Thyroid gland (tissue), 4 donors: ENCODE results near the gene WWC1. TPM values are rescaled to one million over a fixed set of nuclear protein-coding genes. Genes with fewer than 3 reads are reported as not detected.

ENCODE experiments used
- DNase-seq, 2 donors: peaks; one replicate each; pipeline ENCODE4 v3.0.0-alpha.2; 2019
- H3K27ac ChIP-seq, 3 donors: fragments of 200-600 bp; sonication (generic); 1 replicate in 2 of 3; 2 replicates in 1 of 3; pipeline ENCODE4 v1.5.1; 2016 to 2019; ENCODE audit warnings: mild to moderate bottlenecking in 1 of 3, moderate library complexity in 1 of 3
- H3K27me3 ChIP-seq: fragments of 200-600 bp; sonication (generic); one replicate; pipeline ENCODE4 v1.5.1; 2019
- H3K36me3 ChIP-seq, 2 donors: fragments of 200-600 bp; sonication (generic); one replicate each; pipeline ENCODE4 v1.5.1; 2016 to 2019
- H3K4me1 ChIP-seq, 2 donors: fragments of 200-600 bp; sonication (generic); one replicate each; pipeline ENCODE4 v1.5.1; 2017 to 2019
- H3K4me3 ChIP-seq, 3 donors: fragments of 200-600 bp; sonication (generic); replicated peaks in 1 of 3; 1 replicate in 2 of 3; 2 replicates in 1 of 3; pipeline ENCODE4 v1.5.1; 2016; ENCODE audit warnings: mild to moderate bottlenecking in 1 of 3
- H3K9me3 ChIP-seq: fragments of 200-600 bp; sonication (generic); one replicate; pipeline ENCODE4 v1.5.1; 2017
- POLR2A ChIP-seq, 2 donors: fragments of 450-650 bp; IDR thresholded peaks; one replicate each; pipeline ENCODE4 v1.6.1; 2017; ENCODE audit warnings: antibody characterized with exemption in 2 of 2, mild to moderate bottlenecking in 2 of 2, moderate library complexity in 1 of 2
- WGBS, 2 donors: methylation state at CpG; one replicate each; pipeline ENCODE4 v1.1.5; 2017; 5-methylcytosine and 5-hydroxymethylcytosine counted together
- intact Hi-C: fragments of 100-400 bp; cut with DNase I; formaldehyde crosslinking; loops from one replicate; pipeline ENCODE4 v1.15.1; 2023
- total RNA-seq, 4 donors: library from RNA; depleted of rRNA; stranded (reverse); fragments of >200 nt; gene quantifications; one replicate each; pipeline ENCODE4 v1.2.3, GENCODE V29; 2016
- TF ChIP-seq, protein P1 (sequence below), 6 experiments: fragments of 200-600 bp in 3 of 6; fragments of 450-650 bp in 3 of 6; sonication (generic) in 3 of 6; IDR thresholded peaks; one replicate each; pipeline ENCODE4 v1.5.1; 2016 to 2019; ENCODE audit warnings: antibody characterized with exemption in 6 of 6, mild to moderate bottlenecking in 2 of 6, inconsistent platforms in 1 of 6, moderate library complexity in 1 of 6

WWC1 gene
- total RNA-seq, 4 donors from 2014 or later: 38.7 to 80.1 (median 54.0) TPM

DNA sequence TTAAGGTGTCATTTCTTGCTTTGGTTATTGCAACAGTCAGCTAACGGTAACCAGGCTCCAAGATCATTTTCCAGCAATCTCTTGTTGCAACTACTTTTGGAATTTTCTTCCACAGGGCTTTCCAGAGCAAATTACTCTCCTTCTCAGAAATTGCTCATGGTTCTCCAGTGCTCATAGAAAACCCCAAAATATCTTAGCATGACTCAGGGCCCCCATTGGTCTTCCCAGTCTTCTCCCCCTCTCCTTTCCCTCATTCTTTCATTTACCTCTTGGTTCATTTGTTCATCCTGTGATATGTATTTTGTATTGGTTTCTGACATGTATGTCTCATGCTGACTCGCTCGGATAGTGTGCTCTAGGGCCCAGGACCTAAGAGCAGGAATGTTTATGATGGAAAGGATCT, 35.6 kb downstream of the WWC1 start:
- peaks cover 14 to 20% of the 10 kb centered on the region in 2 donors for H3K4me1 ChIP-seq
- intact Hi-C loops: no loop called here
- TF ChIP-seq POLR2A (IDR thresholded peaks at IDR 0.05): no peak
- TF ChIP-seq, protein P1, sequence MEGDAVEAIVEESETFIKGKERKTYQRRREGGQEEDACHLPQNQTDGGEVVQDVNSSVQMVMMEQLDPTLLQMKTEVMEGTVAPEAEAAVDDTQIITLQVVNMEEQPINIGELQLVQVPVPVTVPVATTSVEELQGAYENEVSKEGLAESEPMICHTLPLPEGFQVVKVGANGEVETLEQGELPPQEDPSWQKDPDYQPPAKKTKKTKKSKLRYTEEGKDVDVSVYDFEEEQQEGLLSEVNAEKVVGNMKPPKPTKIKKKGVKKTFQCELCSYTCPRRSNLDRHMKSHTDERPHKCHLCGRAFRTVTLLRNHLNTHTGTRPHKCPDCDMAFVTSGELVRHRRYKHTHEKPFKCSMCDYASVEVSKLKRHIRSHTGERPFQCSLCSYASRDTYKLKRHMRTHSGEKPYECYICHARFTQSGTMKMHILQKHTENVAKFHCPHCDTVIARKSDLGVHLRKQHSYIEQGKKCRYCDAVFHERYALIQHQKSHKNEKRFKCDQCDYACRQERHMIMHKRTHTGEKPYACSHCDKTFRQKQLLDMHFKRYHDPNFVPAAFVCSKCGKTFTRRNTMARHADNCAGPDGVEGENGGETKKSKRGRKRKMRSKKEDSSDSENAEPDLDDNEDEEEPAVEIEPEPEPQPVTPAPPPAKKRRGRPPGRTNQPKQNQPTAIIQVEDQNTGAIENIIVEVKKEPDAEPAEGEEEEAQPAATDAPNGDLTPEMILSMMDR (IDR thresholded peaks at IDR 0.05): no peak
- no peaks in the 10 kb centered on the region for H3K27me3 ChIP-seq
- H3K4me3 ChIP-seq: no peak overlapping the region
- H3K9me3 ChIP-seq: no peaks in the 10 kb centered on the region
- no peak for DNase-seq
- H3K27ac ChIP-seq: no peak overlapping the region
- H3K36me3 ChIP-seq: no peaks in the 10 kb centered on the region
- 88% methylated on average over 3 of the region's 3 CpGs for WGBS, 2 donors

DNA sequence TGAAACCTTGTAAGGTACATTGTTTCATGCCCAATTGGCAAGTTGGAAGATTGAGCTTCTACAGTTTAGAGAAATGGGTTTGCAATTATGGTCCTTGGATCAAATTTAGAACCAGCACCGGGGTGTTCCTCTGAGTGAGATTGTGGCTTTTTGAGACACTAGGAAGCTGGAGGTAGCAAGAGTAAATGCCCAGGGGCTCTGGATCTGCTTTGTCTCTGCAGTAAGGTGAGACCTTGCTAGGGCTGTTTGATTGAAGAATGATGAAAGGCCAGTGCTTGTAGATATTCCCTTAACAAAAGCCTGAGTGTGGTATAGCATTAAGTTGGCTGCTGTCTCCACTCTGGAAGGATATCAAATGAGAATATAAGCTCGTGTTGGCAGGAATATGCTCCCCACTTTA, 36.0 kb downstream of the WWC1 start:
- no peaks in the 10 kb centered on the region for H3K36me3 ChIP-seq
- no peak overlapping the region for H3K27ac ChIP-seq
- no peak for TF ChIP-seq POLR2A (IDR thresholded peaks at IDR 0.05)
- TF ChIP-seq, protein P1 (IDR thresholded peaks at IDR 0.05): no peak
- peaks cover 14 to 20% of the 10 kb centered on the region in 2 donors for H3K4me1 ChIP-seq
- H3K9me3 ChIP-seq: no peaks in the 10 kb centered on the region
- no peaks in the 10 kb centered on the region for H3K27me3 ChIP-seq
- intact Hi-C loops: no loop called here
- WGBS, 2 donors: 76 to 86% methylated on average over 2 of the region's 2 CpGs
- DNase-seq: no peak
- H3K4me3 ChIP-seq: no peak overlapping the region

DNA sequence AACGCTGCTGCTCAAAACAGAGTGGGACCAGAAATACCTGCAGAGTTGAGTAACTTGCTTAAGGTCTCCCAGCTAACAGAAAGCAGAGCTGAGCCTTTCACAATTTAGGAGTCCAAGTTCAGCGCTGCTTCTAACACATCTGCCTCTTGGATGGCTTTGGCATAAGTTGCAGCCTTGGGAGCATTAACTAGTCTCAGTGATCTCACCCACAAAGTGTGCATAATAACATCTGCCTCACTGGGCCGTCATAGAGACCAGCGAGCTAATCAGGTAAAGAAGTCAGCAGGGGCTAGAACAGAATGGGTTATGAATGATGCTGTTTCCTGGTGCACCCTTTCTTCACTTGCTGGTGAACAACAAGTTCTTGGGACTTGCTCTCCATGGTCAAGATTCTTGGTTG, 36.5 kb downstream of the WWC1 start:
- H3K36me3 ChIP-seq: no peaks in the 10 kb centered on the region
- no peaks in the 10 kb centered on the region for H3K9me3 ChIP-seq
- no peak for DNase-seq
- TF ChIP-seq, protein P1 (IDR thresholded peaks at IDR 0.05): no peak
- no peak for TF ChIP-seq POLR2A (IDR thresholded peaks at IDR 0.05)
- H3K27me3 ChIP-seq: no peaks in the 10 kb centered on the region
- 77 to 80% methylated on average over 4 of the region's 4 CpGs for WGBS, 2 donors
- no peak overlapping the region for H3K27ac ChIP-seq
- intact Hi-C loops: no loop called here
- no peak overlapping the region for H3K4me3 ChIP-seq
- peaks cover 14 to 20% of the 10 kb centered on the region in 2 donors for H3K4me1 ChIP-seq

DNA sequence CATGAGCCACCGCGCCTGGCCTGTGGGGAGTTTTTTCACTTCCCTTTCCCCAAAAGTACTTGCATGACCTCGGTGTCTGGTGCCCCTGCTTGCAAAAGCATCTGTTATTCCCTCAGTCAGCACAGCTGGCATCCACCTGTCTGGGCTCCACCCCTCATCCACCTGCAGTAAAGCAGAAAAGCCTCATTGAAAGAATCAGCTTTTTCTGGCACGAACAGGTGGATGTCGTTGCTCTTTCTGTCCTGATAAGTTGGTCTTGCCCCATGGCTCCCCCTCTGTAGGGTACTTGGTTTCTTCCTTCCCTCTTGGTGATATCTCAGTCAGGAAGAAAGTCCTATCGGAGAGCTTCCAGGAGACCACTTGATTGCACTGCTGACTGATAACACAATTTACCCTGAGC, 37.4 kb downstream of the WWC1 start:
- DNase-seq: peak; percentile 23 to 44

DNA sequence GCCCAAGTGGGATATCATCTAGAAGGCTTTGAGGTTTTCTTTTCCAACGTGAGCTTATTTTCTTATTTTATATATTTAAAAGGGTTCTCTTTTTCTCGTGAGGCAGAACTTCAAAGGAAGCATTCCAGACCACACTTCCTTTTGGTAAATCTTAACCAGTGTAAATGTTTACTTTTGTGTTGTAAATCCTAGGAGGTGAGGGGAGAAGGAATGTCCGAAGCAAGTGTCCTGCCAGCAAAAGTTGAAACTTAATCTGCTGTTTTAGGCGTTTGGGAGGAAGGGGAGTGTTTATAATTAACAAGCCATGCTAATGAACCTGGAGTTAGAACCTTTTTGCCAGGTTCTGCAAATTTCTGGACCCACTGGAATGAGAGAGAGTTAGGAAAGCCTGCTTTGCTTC, 37.9 kb downstream of the WWC1 start:
- H3K27ac ChIP-seq: peak overlapping the region in 2 of 3 donors; percentile 6 to 62
- 19 to 24% methylated on average over 4 of the region's 4 CpGs for WGBS, 2 donors
- H3K27me3 ChIP-seq: no peaks in the 10 kb centered on the region
- intact Hi-C loops: no loop called here
- no peaks in the 10 kb centered on the region for H3K36me3 ChIP-seq
- TF ChIP-seq POLR2A (IDR thresholded peaks at IDR 0.05): no peak
- TF ChIP-seq, protein P1 (IDR thresholded peaks at IDR 0.05): no peak
- H3K4me3 ChIP-seq: no peak overlapping the region
- H3K9me3 ChIP-seq: no peaks in the 10 kb centered on the region
- peaks cover 14 to 23% of the 10 kb centered on the region in 2 donors for H3K4me1 ChIP-seq
- no peak for DNase-seq

More for the DNA sequence above, 37.4 kb downstream of the WWC1 start:
- Histone ChIP-seq H3K4me1 (peaks cover 14 to 20% of the 10 kb centered on the region in 2 donors), H3K27ac (peak overlapping the region in 2 of 3 donors; percentile 6 to 62), H3K4me3 (no peak overlapping the region), H3K27me3 (no peaks in the 10 kb centered on the region), H3K36me3 (no peaks in the 10 kb centered on the region), H3K9me3 (no peaks in the 10 kb centered on the region)
- intact Hi-C loops: no loop called here
- TF ChIP-seq, protein P1 (IDR thresholded peaks at IDR 0.05): no peak
- TF ChIP-seq POLR2A (IDR thresholded peaks at IDR 0.05): no peak
- WGBS, 2 donors: 18 to 34% methylated on average over 6 of the region's 6 CpGs
